Lung microvascular endothelial cell (primary cell): Measurements from ENCODE around the gene GPC5. TPM values are rescaled to one million over a fixed set of nuclear protein-coding genes. Genes with fewer than 3 reads are reported as not detected.

Experiments
- total RNA-seq: library from RNA; depleted of rRNA; stranded (reverse); fragments of >200 nt; gene quantifications from 2 replicates; pipeline ENCODE4 v1.2.1, GENCODE V29; 2014

The GPC5 gene
- total RNA-seq, 1 donor from 2014 or later, result 0.79 TPM

Other genes starting within 250 kb of the GPC5 start
- 4.8 and 14.3 TPM in 2 replicates for gene MIR17HG, start 50.9 kb upstream of the GPC5 start, total RNA-seq